NCI-H748 (cell line): ENCODE results near the gene ARHGEF10L.
"Not testable (repeated sequence)": the region's sequence is repeated elsewhere in the genome, so short reads cannot be mapped to it uniquely, and the experiment has no call there.

Experiments used
- DNase-seq: peaks from one replicate; lab custom pipeline; 2025; ENCODE audit not compliant: unreplicated experiment; lab: John Stamatoyannopoulos, UW

ARHGEF10L gene

GRCh38 chr1:17733661-17734060 is 194.2 kb downstream of the ARHGEF10L start:
- no peak for DNase-seq

- DNase-seq: no peak
These were observed 195.1 kb downstream of the ARHGEF10L start for GRCh38 chr1:17734609-17735008.

GRCh38 chr1:17735348-17735747 is 195.8 kb downstream of the ARHGEF10L start:
- DNase-seq: no peak

- DNase-seq: no peak
These were observed 196.3 kb downstream of the ARHGEF10L start for GRCh38 chr1:17735793-17736192.

- no peak for DNase-seq
These were observed 197.1 kb downstream of the ARHGEF10L start for GRCh38 chr1:17736625-17737024.

GRCh38 chr1:17739050-17739449 is 199.6 kb downstream of the ARHGEF10L start:
- no peak for DNase-seq

GRCh38 chr1:17741052-17741451 is 201.6 kb downstream of the ARHGEF10L start:
- DNase-seq: no peak

GRCh38 chr1:17742583-17742982 is 203.1 kb downstream of the ARHGEF10L start:
- DNase-seq: no peak

GRCh38 chr1:17743008-17743647 is 203.6 kb downstream of the ARHGEF10L start:
- no peak for DNase-seq

- DNase-seq: no peak
These were observed 204.4 kb downstream of the ARHGEF10L start for GRCh38 chr1:17743925-17744324.

GRCh38 chr1:17744666-17745478 is 205.4 kb downstream of the ARHGEF10L start:
- DNase-seq: no peak

GRCh38 chr1:17745479-17745955 is 206.0 kb downstream of the ARHGEF10L start:
- DNase-seq: no peak

- not testable (repeated sequence) for DNase-seq
These were observed 206.8 kb downstream of the ARHGEF10L start for GRCh38 chr1:17746281-17746680.

GRCh38 chr1:17746920-17747319 is 207.4 kb downstream of the ARHGEF10L start:
- no peak for DNase-seq
